Stimulated activated memory B cell treated with anti-CD40 and anti-IgM and Interleukin-4, amounts not matched to agents 10 μg/mL and 1 μg/mL and 100 μg/mL, for 72 hours (primary cell): ENCODE measurements around the gene TNFAIP1.
A peak's percentile ranks its signal among the peaks of the same experiment; 100 is the strongest.

ENCODE experiments used
- ATAC-seq: fragments of 150-1000 bp; cut with Tn5 transposase; 2 replicates; pipeline ENCODE4 v1.10.0; 2021
- H3K27ac Mint-ChIP-seq: one replicate; pipeline ENCODE4 v1.8.0; 2022; ENCODE audit warnings: mild to moderate bottlenecking, mixed read lengths
- H3K27me3 Mint-ChIP-seq: one replicate; pipeline ENCODE4 v1.8.0; 2022; ENCODE audit warnings: mixed read lengths
- H3K36me3 Mint-ChIP-seq: one replicate; pipeline ENCODE4 v1.8.0; 2022; ENCODE audit warnings: mixed read lengths
- H3K4me1 Mint-ChIP-seq: one replicate; pipeline ENCODE4 v1.8.0; 2022; ENCODE audit warnings: mixed read lengths
- H3K4me3 Mint-ChIP-seq: one replicate; pipeline ENCODE4 v1.8.0; 2022; ENCODE audit warnings: mild to moderate bottlenecking, moderate library complexity, mixed read lengths
- H3K9me3 Mint-ChIP-seq: one replicate; pipeline ENCODE4 v1.8.0; 2022; ENCODE audit warnings: mixed read lengths

TNFAIP1 gene

GRCh38 chr17:28369684-28370034 is 34.1 kb downstream of the TNFAIP1 start:
- no peaks in the 10 kb centered on the region for H3K9me3 Mint-ChIP-seq
- ATAC-seq: no peak
- peaks cover 7% of the 10 kb centered on the region for H3K36me3 Mint-ChIP-seq
- H3K27me3 Mint-ChIP-seq: no peaks in the 10 kb centered on the region
- peaks cover 27% of the 10 kb centered on the region for H3K4me1 Mint-ChIP-seq
- H3K4me3 Mint-ChIP-seq: no peak overlapping the region
- no peak overlapping the region for H3K27ac Mint-ChIP-seq

- no peaks in the 10 kb centered on the region for H3K9me3 Mint-ChIP-seq
- peaks cover 27% of the 10 kb centered on the region for H3K4me1 Mint-ChIP-seq
Observed at GRCh38 chr17:28370035-28370743, 34.6 kb downstream of the TNFAIP1 start, which contains the start of gene VTN. Gene VTN (minus strand): TSS chr17:28370307. CDS start chr17:28370203, 104 bp downstream.

GRCh38 chr17:28370744-28371103 is 35.2 kb downstream of the TNFAIP1 start:
- H3K9me3 Mint-ChIP-seq: no peaks in the 10 kb centered on the region
- H3K27ac Mint-ChIP-seq: peak overlapping the region; percentile 86
- no peaks in the 10 kb centered on the region for H3K27me3 Mint-ChIP-seq
- ATAC-seq: no peak
- H3K4me1 Mint-ChIP-seq: peaks cover 27% of the 10 kb centered on the region
- peaks cover 12% of the 10 kb centered on the region for H3K36me3 Mint-ChIP-seq
- H3K4me3 Mint-ChIP-seq: no peak overlapping the region

More at GRCh38 chr17:28370035-28370743, 34.6 kb downstream of the TNFAIP1 start, which contains the start of gene VTN:
- H3K27me3 Mint-ChIP-seq: no peaks in the 10 kb centered on the region
- peak within 1 kb of the TSS; percentile 89 for H3K4me3 Mint-ChIP-seq
- H3K36me3 Mint-ChIP-seq: peaks cover 12% of the 10 kb centered on the region
- ATAC-seq: no peak
- H3K27ac Mint-ChIP-seq: peak within 1 kb of the TSS; percentile 86

- Mint-ChIP-seq H3K27me3 (no peaks in the 10 kb centered on the region), H3K36me3 (peaks cover 7% of the 10 kb centered on the region), H3K4me3 (peak within 1 kb of the TSS; percentile 89), H3K9me3 (no peaks in the 10 kb centered on the region), H3K27ac (peak within 1 kb of the TSS; percentile 86), H3K4me1 (peaks cover 27% of the 10 kb centered on the region)
- ATAC-seq: peak; percentile 95
Observed at GRCh38 chr17:28371245-28372202, 36.0 kb downstream of the TNFAIP1 start, which contains the start of gene SARM1. Gene SARM1 (plus strand): TSS chr17:28371694. CDS start chr17:28372033, 339 bp downstream.

GRCh38 chr17:28372203-28372944 is 36.8 kb downstream of the TNFAIP1 start:
- H3K4me3 Mint-ChIP-seq: peak overlapping the region; percentile 81
- peak overlapping the region; percentile 86 for H3K27ac Mint-ChIP-seq
- H3K36me3 Mint-ChIP-seq: peaks cover 5% of the 10 kb centered on the region
- no peaks in the 10 kb centered on the region for H3K9me3 Mint-ChIP-seq
- peak; percentile 2 for ATAC-seq
- H3K27me3 Mint-ChIP-seq: no peaks in the 10 kb centered on the region
- peaks cover 27% of the 10 kb centered on the region for H3K4me1 Mint-ChIP-seq

- Mint-ChIP-seq H3K4me3 (peak overlapping the region; percentile 81), H3K27me3 (no peaks in the 10 kb centered on the region), H3K9me3 (no peaks in the 10 kb centered on the region), H3K27ac (peak overlapping the region; percentile 86), H3K4me1 (peaks cover 27% of the 10 kb centered on the region), H3K36me3 (peaks cover 5% of the 10 kb centered on the region)
- ATAC-seq: no peak
Observed at GRCh38 chr17:28372945-28373274, 37.3 kb downstream of the TNFAIP1 start.

GRCh38 chr17:28379814-28380801 is 44.5 kb downstream of the TNFAIP1 start:
- Mint-ChIP-seq H3K4me1 (peaks cover 38% of the 10 kb centered on the region), H3K27ac (no peak overlapping the region), H3K36me3 (peaks cover 45% of the 10 kb centered on the region), H3K4me3 (no peak overlapping the region), H3K9me3 (no peaks in the 10 kb centered on the region), H3K27me3 (peaks cover 38% of the 10 kb centered on the region)
- ATAC-seq: no peak

GRCh38 chr17:28381141-28381825 is 45.7 kb downstream of the TNFAIP1 start:
- Mint-ChIP-seq H3K4me3 (peak overlapping the region; percentile 11), H3K4me1 (peaks cover 43% of the 10 kb centered on the region), H3K27ac (no peak overlapping the region), H3K36me3 (peaks cover 45% of the 10 kb centered on the region), H3K9me3 (no peaks in the 10 kb centered on the region), H3K27me3 (peaks cover 38% of the 10 kb centered on the region)
- no peak for ATAC-seq

- ATAC-seq: peak; percentile 90
- Mint-ChIP-seq H3K27ac (peak overlapping the region; percentile 74), H3K4me1 (peaks cover 38% of the 10 kb centered on the region), H3K27me3 (peaks cover 38% of the 10 kb centered on the region), H3K36me3 (peaks cover 49% of the 10 kb centered on the region), H3K4me3 (peak overlapping the region; percentile 85), H3K9me3 (no peaks in the 10 kb centered on the region)
Observed at GRCh38 chr17:28384281-28385036, 48.9 kb downstream of the TNFAIP1 start.

GRCh38 chr17:28385037-28385400 is 49.5 kb downstream of the TNFAIP1 start:
- ATAC-seq: peak; percentile 38
- H3K27me3 Mint-ChIP-seq: peaks cover 38% of the 10 kb centered on the region

GRCh38 chr17:28385406-28385805 is 49.8 kb downstream of the TNFAIP1 start:
- H3K4me3 Mint-ChIP-seq: peak overlapping the region; percentile 43
- no peak for ATAC-seq
- peaks cover 51% of the 10 kb centered on the region for H3K36me3 Mint-ChIP-seq
- no peaks in the 10 kb centered on the region for H3K9me3 Mint-ChIP-seq
- peaks cover 36% of the 10 kb centered on the region for H3K4me1 Mint-ChIP-seq
- H3K27me3 Mint-ChIP-seq: peaks cover 38% of the 10 kb centered on the region
- peak overlapping the region; percentile 74 for H3K27ac Mint-ChIP-seq

More at GRCh38 chr17:28385037-28385400, 49.5 kb downstream of the TNFAIP1 start:
- Mint-ChIP-seq H3K9me3 (no peaks in the 10 kb centered on the region), H3K4me3 (peak overlapping the region; percentile 85), H3K27ac (peak overlapping the region; percentile 74), H3K4me1 (peaks cover 38% of the 10 kb centered on the region), H3K36me3 (peaks cover 51% of the 10 kb centered on the region)

- Mint-ChIP-seq H3K4me1 (peaks cover 27% of the 10 kb centered on the region), H3K4me3 (no peak overlapping the region), H3K27me3 (peaks cover 36% of the 10 kb centered on the region), H3K27ac (no peak overlapping the region), H3K36me3 (peaks cover 52% of the 10 kb centered on the region), H3K9me3 (no peaks in the 10 kb centered on the region)
- ATAC-seq: no peak
Observed at GRCh38 chr17:28386391-28386790, 50.8 kb downstream of the TNFAIP1 start.

GRCh38 chr17:28388106-28388505 is 52.5 kb downstream of the TNFAIP1 start:
- Mint-ChIP-seq H3K27me3 (peaks cover 19% of the 10 kb centered on the region), H3K4me3 (no peak overlapping the region), H3K27ac (no peak overlapping the region), H3K9me3 (no peaks in the 10 kb centered on the region), H3K36me3 (peaks cover 39% of the 10 kb centered on the region), H3K4me1 (peaks cover 22% of the 10 kb centered on the region)
- ATAC-seq: no peak
